GM12872 (cell line): ENCODE data around the gene ITGB5.

Experiments used
- CTCF ChIP-seq: IDR thresholded peaks from 3 replicates; pipeline ENCODE4 v1.5.1; 2011; ENCODE audit warnings: low read depth, mild to moderate bottlenecking, low read length, moderate library complexity; ENCODE audit not compliant: insufficient read depth

ITGB5 gene

GRCh38 chr3:124780761-124781475, 106.2 kb downstream of the ITGB5 start:
- TF ChIP-seq CTCF: no peak

GRCh38 chr3:124780356-124780755, 106.8 kb downstream of the ITGB5 start:
- TF ChIP-seq CTCF: no peak

- TF ChIP-seq CTCF: no peak
Measured at GRCh38 chr3:124779751-124780191, 107.4 kb downstream of the ITGB5 start.

- TF ChIP-seq CTCF: no peak
Measured at GRCh38 chr3:124779116-124779515, 108.0 kb downstream of the ITGB5 start.

GRCh38 chr3:124777762-124778470, 109.2 kb downstream of the ITGB5 start:
- TF ChIP-seq CTCF: no peak

- TF ChIP-seq CTCF: no peak
Measured at GRCh38 chr3:124776856-124777255, 110.3 kb downstream of the ITGB5 start.

GRCh38 chr3:124775877-124776276, 111.3 kb downstream of the ITGB5 start:
- no peak for TF ChIP-seq CTCF
